Activated CD4-positive, alpha-beta T cell treated with anti-CD3 and anti-CD28 coated beads for 36 hours (primary cell): ENCODE results near the gene EGFL8. TPM values are rescaled to one million over a fixed set of nuclear protein-coding genes. Genes with fewer than 3 reads are reported as not detected.
"Not testable (repeated sequence)": the region's sequence is repeated elsewhere in the genome, so short reads cannot be mapped to it uniquely, and the experiment has no call there.

Source experiments
- ATAC-seq: fragments of 200-7000 bp; cut with Tn5 transposase; one replicate; pipeline ENCODE4 v1.10.0; 2021; ENCODE audit warnings: mild to moderate bottlenecking, moderate library complexity
- CTCF ChIA-PET: fragments of 350-600 bp; sonication (Branson Sonifier 250); formaldehyde crosslinking; loops from one replicate; lab custom pipeline; 2021; ENCODE audit warnings: antibody characterized with exemption; lab: Charles Lee
- POLR2A ChIA-PET: fragments of 350-600 bp; sonication (Branson Sonifier 250); formaldehyde crosslinking; loops from one replicate; lab custom pipeline; 2021; ENCODE audit warnings: antibody characterized with exemption, inconsistent platforms; lab: Charles Lee
- DNase-seq: peaks from one replicate; pipeline ENCODE4 v3.0.0-alpha.2; 2020
- H3K27ac Mint-ChIP-seq: one replicate; pipeline ENCODE4 v1.8.0; 2021; ENCODE audit warnings: mixed read lengths
- H3K27me3 Mint-ChIP-seq: one replicate; pipeline ENCODE4 v1.8.0; 2021; ENCODE audit warnings: mixed read lengths
- H3K36me3 Mint-ChIP-seq: one replicate; pipeline ENCODE4 v1.8.0; 2021; ENCODE audit warnings: low read depth, mixed read lengths
- H3K4me1 Mint-ChIP-seq: one replicate; pipeline ENCODE4 v1.8.0; 2021; ENCODE audit warnings: mixed read lengths
- H3K4me3 Mint-ChIP-seq: one replicate; pipeline ENCODE4 v1.8.0; 2021; ENCODE audit warnings: mild to moderate bottlenecking, moderate library complexity, mixed read lengths
- H3K9me3 Mint-ChIP-seq: one replicate; pipeline ENCODE4 v1.8.0; 2021; ENCODE audit warnings: low read depth, mixed read lengths
- intact Hi-C, 2 experiments: fragments of 100-400 bp; cut with DNase I in 1 of 2; cut with micrococcal nuclease in 1 of 2; formaldehyde crosslinking; loops; one replicate each; pipeline versions ENCODE4 v1.14.2 to v1.15.1; 2022 to 2024; cut with DNase I, micrococcal nuclease
- total RNA-seq, 2 experiments: library from RNA; stranded (reverse); gene quantifications; one replicate each; pipeline ENCODE4 v1.2.3, GENCODE V29; 2021

EGFL8 gene
- total RNA-seq, 2 experiments from 2014 or later, result 9.1 to 10.9 TPM

GRCh38 chr6:32190054-32190851 is 25.9 kb downstream of the EGFL8 start, which contains the start of gene PBX2:
Gene PBX2 (minus strand): TSS chr6:32190202. CDS start chr6:32189915, 287 bp downstream.
- peaks cover 46% of the 10 kb centered on the region for H3K36me3 Mint-ChIP-seq
- H3K9me3 Mint-ChIP-seq, result no peaks in the 10 kb centered on the region
- DNase-seq (peak; percentile 92), ATAC-seq (peak; percentile 58)
- peaks cover 66% of the 10 kb centered on the region for H3K4me1 Mint-ChIP-seq
- ChIA-PET CTCF (interaction anchor here (0.6 to 0.7 kb wide), 4 partner anchors 11 to 1434 kb away, joined by 3 to 4 read pairs (median 3); no protein-coding TSS in a partner anchor), POLR2A (interaction anchor here (0.6 to 0.7 kb wide), 2 partner anchors 13 to 536 kb away, joined by 3 read pairs; no protein-coding TSS in a partner anchor)
- H3K27ac Mint-ChIP-seq, result peak within 1 kb of the TSS; percentile 96
- intact Hi-C loops, result loop anchor here (1.0 to 10.0 kb wide), 5 partner anchors 12 to 1225 kb away; partner anchors contain the start of genes CUTA (in 1 of the 2), DXO (in 1 of the 2), FKBPL (in 1 of the 2) and PHF1 (in 1 of the 2)
- H3K4me3 Mint-ChIP-seq, result peak within 1 kb of the TSS; percentile 95
- no peaks in the 10 kb centered on the region for H3K27me3 Mint-ChIP-seq

GRCh38 chr6:32190911-32191677 is 26.7 kb downstream of the EGFL8 start:
- Mint-ChIP-seq H3K9me3 (no peaks in the 10 kb centered on the region), H3K27me3 (no peaks in the 10 kb centered on the region), H3K4me3 (peak overlapping the region; percentile 95), H3K36me3 (peaks cover 39% of the 10 kb centered on the region), H3K27ac (peak overlapping the region; percentile 96), H3K4me1 (peaks cover 60% of the 10 kb centered on the region)
- ATAC-seq (no peak), DNase-seq (no peak)
- ChIA-PET CTCF (interaction anchor here (0.6 to 0.7 kb wide), 2 partner anchors 65 to 232 kb away, joined by 3 to 4 read pairs; no protein-coding TSS in a partner anchor), POLR2A (interaction anchor here (0.7 to 2.6 kb wide), 3 partner anchors 8 to 63 kb away, joined by 3 to 9 read pairs (median 4); partner anchors contain the start of gene ATF6B)
- intact Hi-C loops, result loop anchor here (1.0 to 10.0 kb wide), 5 partner anchors 13 to 1224 kb away; partner anchors contain the start of genes CUTA (in 1 of the 2), DXO (in 1 of the 2), FKBPL (in 1 of the 2) and PHF1 (in 1 of the 2)

- intact Hi-C loops, result loop anchor here (10.0 kb wide), 3 partner anchors 217 to 1223 kb away; partner anchors contain the start of genes CUTA (in 1 of the 2), DXO (in 1 of the 2) and PHF1 (in 1 of the 2)
- Mint-ChIP-seq H3K27me3 (no peaks in the 10 kb centered on the region), H3K9me3 (no peaks in the 10 kb centered on the region), H3K4me1 (peaks cover 54% of the 10 kb centered on the region), H3K27ac (peak overlapping the region; percentile 96), H3K36me3 (peaks cover 31% of the 10 kb centered on the region), H3K4me3 (peak overlapping the region; percentile 95)
- DNase-seq (peak; percentile 47), ATAC-seq (no peak)
- ChIA-PET CTCF (interaction anchor here (0.9 to 1.6 kb wide), 4 partner anchors 13 to 62 kb away, joined by 3 to 5 read pairs (median 4); partner anchors contain the start of genes FKBPL and PRRT1), POLR2A (interaction anchor here (1.0 to 2.6 kb wide), 2 partner anchors 9 to 64 kb away, joined by 4 to 9 read pairs; partner anchors contain the start of gene ATF6B)
Measured at GRCh38 chr6:32191696-32192607, 27.6 kb downstream of the EGFL8 start.

- peaks cover 49% of the 10 kb centered on the region for H3K4me1 Mint-ChIP-seq
- CTCF ChIA-PET, result interaction anchor here (0.6 to 1.6 kb wide), 5 partner anchors 13 to 703 kb away, joined by 3 to 5 read pairs (median 4); partner anchors contain the start of genes FKBPL and PRRT1
Measured at GRCh38 chr6:32192608-32193039, 28.2 kb downstream of the EGFL8 start, which contains the start of gene GPSM3. Gene GPSM3 (minus strand): TSS chr6:32192643. CDS start chr6:32192513, 130 bp downstream.

GRCh38 chr6:32193096-32193495 is 28.7 kb downstream of the EGFL8 start:
- H3K4me1 Mint-ChIP-seq, result peaks cover 44% of the 10 kb centered on the region
- CTCF ChIA-PET, result interaction anchor here (0.6 to 1.6 kb wide), 6 partner anchors 13 to 704 kb away, joined by 3 to 5 read pairs (median 4); partner anchors contain the start of genes FKBPL and PRRT1
- not testable (repeated sequence) for ATAC-seq

More at GRCh38 chr6:32192608-32193039, 28.2 kb downstream of the EGFL8 start, which contains the start of gene GPSM3:
- Mint-ChIP-seq H3K27me3 (no peaks in the 10 kb centered on the region), H3K36me3 (peaks cover 24% of the 10 kb centered on the region), H3K9me3 (no peaks in the 10 kb centered on the region), H3K4me3 (peak within 1 kb of the TSS; percentile 95), H3K27ac (peak within 1 kb of the TSS; percentile 96)
- intact Hi-C loops, result loop anchor here (10.0 kb wide), 3 partner anchors 218 to 1222 kb away; partner anchors contain the start of genes CUTA (in 1 of the 2), DXO (in 1 of the 2) and PHF1 (in 1 of the 2)
- ATAC-seq, result no peak
- POLR2A ChIA-PET, result interaction anchor here (2.6 kb wide), 1 partner anchor 10 kb away, joined by 9 read pairs; no protein-coding TSS in a partner anchor
- peak; percentile 69 for DNase-seq

GRCh38 chr6:32194388-32194787 is 30.0 kb downstream of the EGFL8 start:
- Mint-ChIP-seq H3K36me3 (peaks cover 8% of the 10 kb centered on the region), H3K27ac (peak overlapping the region; percentile 90), H3K4me1 (peaks cover 32% of the 10 kb centered on the region), H3K27me3 (no peaks in the 10 kb centered on the region), H3K9me3 (no peaks in the 10 kb centered on the region), H3K4me3 (peak overlapping the region; percentile 94)
- ATAC-seq, result no peak
- intact Hi-C loops, result loop anchor here (2.0 to 10.0 kb wide), 5 partner anchors 220 to 1220 kb away; partner anchors contain the start of genes CUTA (in 1 of the 2), DXO (in 1 of the 2), EHMT2 (in 1 of the 2) and HSPA1B (in 1 of the 2)
- ChIA-PET POLR2A (no interaction called here), CTCF (interaction anchor here (0.6 to 1.9 kb wide), 2 partner anchors 45 to 619 kb away, joined by 3 to 6 read pairs; partner anchors contain the start of gene TNF)
- DNase-seq, result no peak

More at GRCh38 chr6:32193096-32193495, 28.7 kb downstream of the EGFL8 start:
- peaks cover 20% of the 10 kb centered on the region for H3K36me3 Mint-ChIP-seq
- not testable (repeated sequence) for DNase-seq, H3K27me3 Mint-ChIP-seq, H3K9me3 Mint-ChIP-seq
- intact Hi-C loops, result loop anchor here (10.0 kb wide), 3 partner anchors 218 to 1222 kb away; partner anchors contain the start of genes CUTA (in 1 of the 2), DXO (in 1 of the 2) and PHF1 (in 1 of the 2)
- POLR2A ChIA-PET, result interaction anchor here (2.6 kb wide), 1 partner anchor 10 kb away, joined by 9 read pairs; no protein-coding TSS in a partner anchor
- peak overlapping the region; percentile 96 for H3K27ac Mint-ChIP-seq
- peak overlapping the region; percentile 95 for H3K4me3 Mint-ChIP-seq

GRCh38 chr6:32194825-32195651 is 30.6 kb downstream of the EGFL8 start:
- ATAC-seq (no peak), DNase-seq (peak; percentile 62)
- intact Hi-C loops, result loop anchor here (1.0 to 10.0 kb wide), 21 partner anchors 17 to 1220 kb away; partner anchors contain the start of genes DXO (in 2 of the 2), FKBPL (in 2 of the 2), RNF5 (in 2 of the 2) and BAG6 (in 1 of the 2)
- Mint-ChIP-seq H3K4me3 (peak overlapping the region; percentile 94), H3K27ac (peak overlapping the region; percentile 90), H3K4me1 (peaks cover 32% of the 10 kb centered on the region), H3K36me3 (peaks cover 7% of the 10 kb centered on the region), H3K9me3 (no peaks in the 10 kb centered on the region), H3K27me3 (no peaks in the 10 kb centered on the region)
- ChIA-PET CTCF (interaction anchor here (0.6 to 1.9 kb wide), 11 partner anchors 11 to 645 kb away, joined by 3 to 7 read pairs (median 4); partner anchors contain the start of genes AGPAT1, ATF6B and FKBPL), POLR2A (interaction anchor here (0.6 to 1.5 kb wide), 11 partner anchors 12 to 1365 kb away, joined by 3 to 8 read pairs (median 5); partner anchors contain the start of genes AGPAT1, ATF6B, DDX39B and GPANK1)

GRCh38 chr6:32195652-32195901 is 31.2 kb downstream of the EGFL8 start:
- Mint-ChIP-seq H3K4me1 (peaks cover 32% of the 10 kb centered on the region), H3K4me3 (peak overlapping the region; percentile 94), H3K27me3 (no peaks in the 10 kb centered on the region), H3K36me3 (peaks cover 7% of the 10 kb centered on the region), H3K9me3 (no peaks in the 10 kb centered on the region), H3K27ac (peak overlapping the region; percentile 90)
- POLR2A ChIA-PET, result interaction anchor here (0.6 to 1.5 kb wide), 11 partner anchors 13 to 1366 kb away, joined by 3 to 8 read pairs (median 5); partner anchors contain the start of genes AGPAT1, ATF6B, DDX39B and GPANK1
- CTCF ChIA-PET, result interaction anchor here (0.6 to 1.9 kb wide), 12 partner anchors 10 to 644 kb away, joined by 3 to 7 read pairs (median 4); partner anchors contain the start of genes AGPAT1, ATF6B and FKBPL
- intact Hi-C loops, result loop anchor here (1.0 to 10.0 kb wide), 21 partner anchors 17 to 1219 kb away; partner anchors contain the start of genes DXO (in 2 of the 2), FKBPL (in 2 of the 2), RNF5 (in 2 of the 2) and BAG6 (in 1 of the 2)
- DNase-seq (peak; percentile 100), ATAC-seq (peak; percentile 90)
